GM19372 (cell line): ENCODE results near the gene DNAJC16.
"Not testable (repeated sequence)": the region's sequence is repeated elsewhere in the genome, so short reads cannot be mapped to it uniquely, and the experiment has no call there.

Experiments used
- ATAC-seq: cut with Tn5 transposase; IDR thresholded peaks from one replicate; pipeline ENCODE4 v1.9.1; 2021; ENCODE audit warnings: mild to moderate bottlenecking, low read depth, moderate library complexity; ENCODE audit not compliant: unreplicated experiment

Gene DNAJC16

GRCh38 chr1:15526490-15527339 lies at the start of gene DNAJC16:
DNAJC16 (plus strand) TSS chr1:15526848; CDS start chr1:15529106, 2,258 bp downstream.
- ATAC-seq = peak; percentile 49

GRCh38 chr1:15476927-15477326 lies 49.7 kb upstream of the DNAJC16 start:
- no peak for ATAC-seq

GRCh38 chr1:15477646-15478212 lies 48.9 kb upstream of the DNAJC16 start:
- ATAC-seq = no peak

GRCh38 chr1:15479654-15480347 lies 46.8 kb upstream of the DNAJC16 start:
- ATAC-seq = no peak

- ATAC-seq = not testable (repeated sequence)
Measured at GRCh38 chr1:15482455-15482854, 44.2 kb upstream of the DNAJC16 start.

GRCh38 chr1:15482983-15483543 lies 43.6 kb upstream of the DNAJC16 start:
- ATAC-seq = not testable (repeated sequence)

- no peak for ATAC-seq
Measured at GRCh38 chr1:15483971-15484370, 42.7 kb upstream of the DNAJC16 start.

GRCh38 chr1:15484443-15484842 lies 42.2 kb upstream of the DNAJC16 start:
- ATAC-seq = not testable (repeated sequence)

GRCh38 chr1:15485636-15486035 lies 41.0 kb upstream of the DNAJC16 start:
- ATAC-seq = no peak

GRCh38 chr1:15486844-15487610 lies 39.6 kb upstream of the DNAJC16 start:
- not testable (repeated sequence) for ATAC-seq

GRCh38 chr1:15488371-15488770 lies 38.3 kb upstream of the DNAJC16 start:
- no peak for ATAC-seq

- ATAC-seq = no peak
Measured at GRCh38 chr1:15489052-15489736, 37.5 kb upstream of the DNAJC16 start.

GRCh38 chr1:15491010-15491409 lies 35.6 kb upstream of the DNAJC16 start:
- ATAC-seq = not testable (repeated sequence)

GRCh38 chr1:15492596-15492995 lies 34.1 kb upstream of the DNAJC16 start:
- ATAC-seq = no peak

GRCh38 chr1:15493869-15494390 lies 32.7 kb upstream of the DNAJC16 start:
- no peak for ATAC-seq

- ATAC-seq = no peak
Measured at GRCh38 chr1:15500184-15501178, 26.2 kb upstream of the DNAJC16 start.

GRCh38 chr1:15501208-15502032 lies 25.2 kb upstream of the DNAJC16 start:
- no peak for ATAC-seq
